ENCODE results near the gene PPP1CB.

- no peak for TF ChIP-seq POLR2A (IDR thresholded peaks at IDR 0.05)
- no peak for TF ChIP-seq CTCF (IDR thresholded peaks at IDR 0.05)
Observed at GRCh38 chr2:28713577-28714298, 37.9 kb upstream of the PPP1CB start.
